Rectal smooth muscle tissue (tissue), 1 donor: ENCODE results near the gene CEP112.
"Not testable (repeated sequence)": the region's sequence is repeated elsewhere in the genome, so short reads cannot be mapped to it uniquely, and the experiment has no call there.

ENCODE experiments used
- H3K27ac ChIP-seq: one replicate; pipeline ENCODE4 v1.7.0; 2013; ENCODE audit warnings: low read depth, low read length, inconsistent platforms
- H3K27me3 ChIP-seq: one replicate; pipeline ENCODE4 v1.7.0; 2013; ENCODE audit warnings: low read length; ENCODE audit not compliant: control insufficient read depth, insufficient read depth
- H3K36me3 ChIP-seq: one replicate; pipeline ENCODE4 v1.7.0; 2013; ENCODE audit warnings: low read length; ENCODE audit not compliant: control insufficient read depth, insufficient read depth
- H3K4me1 ChIP-seq: one replicate; pipeline ENCODE4 v1.7.0; 2013; ENCODE audit warnings: low read length; ENCODE audit not compliant: control insufficient read depth, insufficient read depth
- H3K4me3 ChIP-seq: one replicate; pipeline ENCODE4 v1.7.0; 2013; ENCODE audit warnings: low read length
- H3K9ac ChIP-seq: one replicate; pipeline ENCODE4 v1.7.0; 2013; ENCODE audit warnings: low read length

Gene CEP112

GRCh38 chr17:65783845-65784334, 408.0 kb downstream of the CEP112 start:
- Histone ChIP-seq H3K27ac (peak overlapping the region; percentile 8), H3K36me3 (no peaks in the 10 kb centered on the region), H3K4me3 (no peak overlapping the region), H3K4me1 (peaks cover 9% of the 10 kb centered on the region), H3K27me3 (no peaks in the 10 kb centered on the region), H3K9ac (no peak overlapping the region)

- H3K9ac ChIP-seq, H3K4me3 ChIP-seq, H3K27ac ChIP-seq, H3K4me1 ChIP-seq, H3K27me3 ChIP-seq, H3K36me3 ChIP-seq: not testable (repeated sequence)
These were observed 409.7 kb downstream of the CEP112 start for GRCh38 chr17:65782104-65782706.

- H3K9ac ChIP-seq, result no peak overlapping the region
- no peak overlapping the region for H3K27ac ChIP-seq
- peaks cover 9% of the 10 kb centered on the region for H3K4me1 ChIP-seq
- no peaks in the 10 kb centered on the region for H3K27me3 ChIP-seq
- no peak overlapping the region for H3K4me3 ChIP-seq
- no peaks in the 10 kb centered on the region for H3K36me3 ChIP-seq
These were observed 411.8 kb downstream of the CEP112 start for GRCh38 chr17:65780111-65780510.

GRCh38 chr17:65776890-65777289, 415.0 kb downstream of the CEP112 start:
- no peaks in the 10 kb centered on the region for H3K27me3 ChIP-seq
- H3K9ac ChIP-seq, result no peak overlapping the region
- no peaks in the 10 kb centered on the region for H3K36me3 ChIP-seq
- no peaks in the 10 kb centered on the region for H3K4me1 ChIP-seq
- H3K27ac ChIP-seq, result no peak overlapping the region
- H3K4me3 ChIP-seq, result no peak overlapping the region

GRCh38 chr17:65774787-65775186, 417.1 kb downstream of the CEP112 start:
- Histone ChIP-seq H3K27me3 (no peaks in the 10 kb centered on the region), H3K4me3 (no peak overlapping the region), H3K9ac (no peak overlapping the region), H3K27ac (no peak overlapping the region), H3K36me3 (no peaks in the 10 kb centered on the region), H3K4me1 (no peaks in the 10 kb centered on the region)

GRCh38 chr17:65772989-65773388, 418.9 kb downstream of the CEP112 start:
- Histone ChIP-seq H3K9ac (no peak overlapping the region), H3K27me3 (no peaks in the 10 kb centered on the region), H3K4me1 (no peaks in the 10 kb centered on the region), H3K4me3 (no peak overlapping the region), H3K36me3 (no peaks in the 10 kb centered on the region), H3K27ac (no peak overlapping the region)

GRCh38 chr17:65771704-65772103, 420.2 kb downstream of the CEP112 start:
- Histone ChIP-seq H3K4me3 (no peak overlapping the region), H3K27ac (no peak overlapping the region), H3K27me3 (no peaks in the 10 kb centered on the region), H3K9ac (no peak overlapping the region), H3K4me1 (no peaks in the 10 kb centered on the region), H3K36me3 (no peaks in the 10 kb centered on the region)

- no peaks in the 10 kb centered on the region for H3K27me3 ChIP-seq
- no peak overlapping the region for H3K27ac ChIP-seq
- no peaks in the 10 kb centered on the region for H3K36me3 ChIP-seq
- H3K9ac ChIP-seq, result no peak overlapping the region
- H3K4me3 ChIP-seq, result no peak overlapping the region
- H3K4me1 ChIP-seq, result no peaks in the 10 kb centered on the region
These were observed 428.1 kb downstream of the CEP112 start for GRCh38 chr17:65763786-65764185.

- Histone ChIP-seq H3K27ac (no peak overlapping the region), H3K4me1 (no peaks in the 10 kb centered on the region), H3K36me3 (no peaks in the 10 kb centered on the region), H3K4me3 (no peak overlapping the region), H3K27me3 (no peaks in the 10 kb centered on the region), H3K9ac (no peak overlapping the region)
These were observed 429.0 kb downstream of the CEP112 start for GRCh38 chr17:65762973-65763372.

- Histone ChIP-seq H3K9ac (no peak overlapping the region), H3K27me3 (no peaks in the 10 kb centered on the region), H3K27ac (no peak overlapping the region), H3K36me3 (no peaks in the 10 kb centered on the region), H3K4me1 (no peaks in the 10 kb centered on the region), H3K4me3 (no peak overlapping the region)
These were observed 432.4 kb downstream of the CEP112 start for GRCh38 chr17:65759532-65759931.

- no peaks in the 10 kb centered on the region for H3K4me1 ChIP-seq
- no peak overlapping the region for H3K4me3 ChIP-seq
- no peak overlapping the region for H3K9ac ChIP-seq
These were observed 435.2 kb downstream of the CEP112 start for GRCh38 chr17:65756760-65757159.

GRCh38 chr17:65755799-65756198, 436.1 kb downstream of the CEP112 start:
- no peak overlapping the region for H3K27ac ChIP-seq
- H3K4me1 ChIP-seq, result peaks cover 7% of the 10 kb centered on the region
- no peak overlapping the region for H3K9ac ChIP-seq
- H3K36me3 ChIP-seq, result no peaks in the 10 kb centered on the region
- no peaks in the 10 kb centered on the region for H3K27me3 ChIP-seq
- no peak overlapping the region for H3K4me3 ChIP-seq

More at GRCh38 chr17:65756760-65757159, 435.2 kb downstream of the CEP112 start:
- H3K27me3 ChIP-seq, result no peaks in the 10 kb centered on the region
- H3K27ac ChIP-seq, result no peak overlapping the region
- no peaks in the 10 kb centered on the region for H3K36me3 ChIP-seq

- Histone ChIP-seq H3K4me1 (peaks cover 7% of the 10 kb centered on the region), H3K9ac (no peak overlapping the region), H3K36me3 (no peaks in the 10 kb centered on the region), H3K27me3 (no peaks in the 10 kb centered on the region), H3K4me3 (no peak overlapping the region), H3K27ac (no peak overlapping the region)
These were observed 437.3 kb downstream of the CEP112 start for GRCh38 chr17:65754630-65755029.
